Mucosa of rectum (tissue), 2 donors: ENCODE results near the gene SGMS1.
"Not testable (repeated sequence)": the region's sequence is repeated elsewhere in the genome, so short reads cannot be mapped to it uniquely, and the experiment has no call there.

Experiments used
- H3K27ac ChIP-seq, 2 donors: one replicate each; pipeline ENCODE4 v1.7.0; 2013; ENCODE audit warnings: inconsistent platforms in 2 of 2, low read depth in 2 of 2, low read length in 2 of 2
- H3K27me3 ChIP-seq, 2 donors: one replicate each; pipeline ENCODE4 v1.7.0; 2013; ENCODE audit warnings: low read length in 2 of 2; ENCODE audit not compliant: control insufficient read depth in 2 of 2, insufficient read depth in 2 of 2
- H3K36me3 ChIP-seq, 2 donors: one replicate each; pipeline ENCODE4 v1.7.0; 2013; ENCODE audit warnings: low read length in 2 of 2; ENCODE audit not compliant: control insufficient read depth in 2 of 2, insufficient read depth in 2 of 2
- H3K4me1 ChIP-seq, 2 donors: one replicate each; pipeline ENCODE4 v1.7.0; 2013; ENCODE audit warnings: low read length in 2 of 2, mild to moderate bottlenecking in 1 of 2; ENCODE audit not compliant: control insufficient read depth in 2 of 2, insufficient read depth in 2 of 2
- H3K4me3 ChIP-seq, 2 donors: one replicate each; pipeline ENCODE4 v1.7.0; 2013; ENCODE audit warnings: low read length in 2 of 2
- H3K9ac ChIP-seq, 2 donors: one replicate each; pipeline ENCODE4 v1.7.0; 2013; ENCODE audit warnings: low read length in 2 of 2, low read depth in 1 of 2, mild to moderate bottlenecking in 1 of 2
- H3K9me3 ChIP-seq, 2 donors: one replicate each; pipeline ENCODE4 v1.7.0; 2013; ENCODE audit warnings: low read length in 2 of 2; ENCODE audit not compliant: control insufficient read depth in 2 of 2
- donor health status: healthy.
- donor health status: Normal muscosa, but diverticular disease.

The SGMS1 gene

DNA sequence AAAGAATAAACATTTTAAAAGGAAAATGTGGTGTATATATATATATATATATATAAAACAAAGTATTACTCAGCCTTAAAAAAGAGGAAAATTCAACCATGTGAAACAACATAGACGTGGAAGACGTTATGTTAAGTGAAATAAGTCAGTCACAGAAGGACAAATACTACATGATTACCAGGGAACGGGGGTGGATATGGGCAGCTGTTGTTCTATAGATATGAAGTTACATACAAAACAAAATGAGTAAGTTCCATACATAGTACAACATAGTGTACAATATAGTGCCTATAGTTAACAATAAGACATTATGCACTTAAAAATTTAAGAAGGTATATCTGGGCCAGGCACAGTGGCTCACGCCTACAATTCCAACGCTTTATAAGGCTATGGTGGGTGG lies 48.8 kb downstream of the SGMS1 start:
- Histone ChIP-seq H3K4me1 (peaks cover 17 to 28% of the 10 kb centered on the region in 2 donors), H3K9me3 (no peaks in the 10 kb centered on the region), H3K27me3 (no peaks in the 10 kb centered on the region), H3K27ac (no peak overlapping the region), H3K9ac (no peak overlapping the region), H3K4me3 (no peak overlapping the region), H3K36me3 (no peaks in the 10 kb centered on the region)

- Histone ChIP-seq H3K4me1 (peaks cover 17 to 21% of the 10 kb centered on the region in 2 donors), H3K9me3 (no peaks in the 10 kb centered on the region), H3K27ac (no peak overlapping the region), H3K36me3 (no peaks in the 10 kb centered on the region), H3K4me3 (no peak overlapping the region), H3K27me3 (no peaks in the 10 kb centered on the region), H3K9ac (no peak overlapping the region)
These were observed 49.5 kb downstream of the SGMS1 start for GRCh38 chr10:50574305-50574704.

- H3K4me1 ChIP-seq, result peaks cover 2 to 3% of the 10 kb centered on the region in 2 donors
- H3K9me3 ChIP-seq, result no peaks in the 10 kb centered on the region
- no peak overlapping the region for H3K9ac ChIP-seq
- no peaks in the 10 kb centered on the region for H3K36me3 ChIP-seq
- H3K27ac ChIP-seq, result no peak overlapping the region
- H3K4me3 ChIP-seq, result no peak overlapping the region
- no peaks in the 10 kb centered on the region for H3K27me3 ChIP-seq
These were observed 51.7 kb downstream of the SGMS1 start for GRCh38 chr10:50572017-50572491.

DNA sequence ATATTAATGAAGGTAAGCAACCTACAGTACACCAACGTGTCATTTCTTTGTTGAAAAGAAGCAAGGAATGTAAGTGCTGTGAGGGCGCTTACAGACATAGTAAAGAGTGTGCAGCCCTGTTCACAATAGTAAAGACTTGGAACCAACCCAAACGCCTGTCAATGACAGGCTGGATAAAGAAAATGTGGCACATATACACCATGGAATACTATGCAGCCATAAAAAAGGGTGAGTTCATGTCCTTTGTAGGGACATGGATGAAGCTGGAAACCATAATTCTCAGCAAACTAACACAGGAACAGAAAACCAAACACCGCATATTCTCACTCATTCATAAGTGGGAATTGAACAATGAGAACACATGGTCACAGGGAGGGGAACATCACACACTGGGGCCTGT lies 55.0 kb downstream of the SGMS1 start:
- H3K27ac ChIP-seq, H3K9me3 ChIP-seq, H3K27me3 ChIP-seq, H3K36me3 ChIP-seq, H3K4me1 ChIP-seq, H3K9ac ChIP-seq, H3K4me3 ChIP-seq: not testable (repeated sequence)

DNA sequence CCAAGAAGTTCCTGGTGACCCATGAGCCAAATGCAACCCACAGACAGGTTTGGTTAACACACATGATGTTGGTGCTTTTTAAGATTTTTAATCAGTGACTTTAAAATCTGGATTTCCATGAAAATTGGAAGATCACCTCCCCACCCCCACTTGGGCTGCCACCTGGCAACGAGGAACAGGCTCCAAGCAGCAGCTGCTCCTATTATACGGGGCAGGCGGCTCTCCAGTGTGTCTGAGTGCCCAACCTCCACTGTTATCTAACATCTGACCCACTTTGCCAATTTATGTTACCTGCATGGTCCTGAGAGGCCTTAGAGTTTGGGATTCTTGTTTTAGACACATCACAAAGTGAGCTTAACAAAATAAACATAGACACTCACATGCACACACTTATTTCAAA lies 56.4 kb downstream of the SGMS1 start:
- Histone ChIP-seq H3K4me1 (peaks cover 0 to 3% of the 10 kb centered on the region in 2 donors), H3K9ac (no peak overlapping the region), H3K27me3 (no peaks in the 10 kb centered on the region), H3K9me3 (no peaks in the 10 kb centered on the region), H3K36me3 (no peaks in the 10 kb centered on the region), H3K4me3 (no peak overlapping the region), H3K27ac (no peak overlapping the region)

GRCh38 chr10:50566150-50566549 lies 57.6 kb downstream of the SGMS1 start:
- H3K9me3 ChIP-seq, result no peaks in the 10 kb centered on the region
- no peaks in the 10 kb centered on the region for H3K36me3 ChIP-seq
- H3K4me3 ChIP-seq, result no peak overlapping the region
- no peak overlapping the region for H3K9ac ChIP-seq
- H3K27ac ChIP-seq, result no peak overlapping the region
- no peaks in the 10 kb centered on the region for H3K27me3 ChIP-seq
- peaks cover 0 to 3% of the 10 kb centered on the region in 2 donors for H3K4me1 ChIP-seq

DNA sequence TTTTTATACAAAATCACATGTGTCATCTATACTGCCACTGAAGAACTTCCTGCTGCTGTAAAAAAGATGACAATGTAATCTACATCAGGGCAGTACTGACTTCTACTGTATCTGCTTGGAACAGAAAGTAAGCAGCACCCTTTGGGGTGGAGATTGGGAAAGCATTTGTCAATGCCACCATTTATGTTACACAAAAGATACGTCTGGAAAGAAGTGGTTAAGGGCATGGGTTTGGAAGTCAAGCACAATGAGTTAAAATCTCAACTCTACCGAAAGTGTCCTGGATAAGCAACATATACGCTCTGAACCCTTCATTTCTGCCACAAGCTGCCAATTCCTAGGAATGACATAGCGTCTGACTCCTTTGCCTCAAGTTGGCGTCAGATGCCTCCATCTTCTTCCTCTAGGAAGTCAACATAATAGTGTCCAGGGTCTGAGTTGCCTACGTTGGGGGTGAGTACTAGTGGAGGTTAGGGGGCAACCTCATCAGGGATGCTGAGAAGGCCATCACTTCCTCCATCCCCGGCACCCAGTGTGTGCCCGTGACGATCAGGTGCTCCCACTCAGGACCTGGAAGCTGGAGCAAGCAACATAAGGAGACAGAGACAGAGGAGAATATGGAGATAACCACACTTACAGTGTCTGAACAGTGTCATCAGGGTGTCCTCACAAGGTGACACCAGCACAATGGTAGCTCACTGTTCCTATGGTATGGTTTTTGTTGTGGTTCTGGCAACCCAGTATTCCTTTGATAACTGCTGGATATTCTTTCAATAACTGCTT lies 58.3 kb downstream of the SGMS1 start:
- Histone ChIP-seq H3K36me3 (no peaks in the 10 kb centered on the region), H3K27me3 (no peaks in the 10 kb centered on the region), H3K4me3 (no peak overlapping the region), H3K9ac (no peak overlapping the region), H3K4me1 (peaks cover 0 to 3% of the 10 kb centered on the region in 2 donors), H3K9me3 (no peaks in the 10 kb centered on the region), H3K27ac (no peak overlapping the region)

GRCh38 chr10:50563906-50564305 lies 59.9 kb downstream of the SGMS1 start:
- H3K27me3 ChIP-seq, result no peaks in the 10 kb centered on the region
- H3K9me3 ChIP-seq, result no peaks in the 10 kb centered on the region
- H3K27ac ChIP-seq, result no peak overlapping the region
- no peak overlapping the region for H3K9ac ChIP-seq
- H3K4me1 ChIP-seq, result peaks cover 0 to 3% of the 10 kb centered on the region in 2 donors
- H3K4me3 ChIP-seq, result no peak overlapping the region
- no peaks in the 10 kb centered on the region for H3K36me3 ChIP-seq

DNA sequence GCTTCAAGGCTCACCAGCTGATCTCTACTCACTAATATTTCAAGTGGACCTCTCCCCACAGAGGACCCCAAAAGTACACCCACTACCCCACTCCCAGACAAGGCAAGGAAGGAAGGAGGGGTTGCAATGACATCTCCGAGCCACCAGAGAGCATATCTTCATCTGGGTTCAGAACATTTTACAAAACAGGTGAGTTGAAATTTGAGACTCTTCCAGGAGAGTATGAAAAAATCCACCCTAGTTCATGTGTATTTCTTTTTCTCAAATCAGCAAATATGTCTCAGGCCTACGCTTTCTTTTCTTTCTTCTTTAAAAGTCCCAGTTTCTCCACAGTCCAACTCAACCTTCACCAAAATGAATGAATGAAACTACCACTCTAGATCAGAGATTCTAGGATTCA lies 61.9 kb downstream of the SGMS1 start:
- peaks cover 3 to 5% of the 10 kb centered on the region in 2 donors for H3K4me1 ChIP-seq
- H3K4me3 ChIP-seq, result no peak overlapping the region
- no peaks in the 10 kb centered on the region for H3K36me3 ChIP-seq
- H3K27ac ChIP-seq, result no peak overlapping the region
- no peaks in the 10 kb centered on the region for H3K9me3 ChIP-seq
- H3K9ac ChIP-seq, result no peak overlapping the region
- H3K27me3 ChIP-seq, result no peaks in the 10 kb centered on the region

- peaks cover 3 to 5% of the 10 kb centered on the region in 2 donors for H3K4me1 ChIP-seq
- no peak overlapping the region for H3K9ac ChIP-seq
- H3K9me3 ChIP-seq, result no peaks in the 10 kb centered on the region
- no peak overlapping the region for H3K4me3 ChIP-seq
- no peaks in the 10 kb centered on the region for H3K36me3 ChIP-seq
- H3K27ac ChIP-seq, result no peak overlapping the region
- H3K27me3 ChIP-seq, result no peaks in the 10 kb centered on the region
These were observed 62.5 kb downstream of the SGMS1 start for GRCh38 chr10:50561266-50561665.
